ENCODE results near the gene HSPB2.
A peak's percentile ranks its signal among the peaks of the same experiment; 100 is the strongest.

GRCh38 chr11:111960916-111961315 lies 48.4 kb downstream of the HSPB2 start:
- TF ChIP-seq, protein P1, sequence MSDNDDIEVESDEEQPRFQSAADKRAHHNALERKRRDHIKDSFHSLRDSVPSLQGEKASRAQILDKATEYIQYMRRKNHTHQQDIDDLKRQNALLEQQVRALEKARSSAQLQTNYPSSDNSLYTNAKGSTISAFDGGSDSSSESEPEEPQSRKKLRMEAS (CRISPR knock-in tag; IDR thresholded peaks at IDR 0.05) = no peak
- no peak for TF ChIP-seq CTCF (IDR thresholded peaks at IDR 0.05)
- peak; percentile 25; the same call in 1 of the 2 replicates for TF ChIP-seq FOXK1 (CRISPR knock-in tag; IDR thresholded peaks at IDR 0.05)
- no peak for TF ChIP-seq TEAD4 (CRISPR knock-in tag; IDR thresholded peaks at IDR 0.05)
- TF ChIP-seq NFE2L1 (CRISPR knock-in tag; IDR thresholded peaks at IDR 0.05) = no peak
- TF ChIP-seq ARID4B (CRISPR knock-in tag; IDR thresholded peaks at IDR 0.05; ENCODE audit: borderline replicate concordance) = no peak
- no peak for TF ChIP-seq ZBTB21 (CRISPR knock-in tag; IDR thresholded peaks at IDR 0.05; ENCODE audit: borderline replicate concordance)
- no peak for TF ChIP-seq ZNF416 (CRISPR knock-in tag; IDR thresholded peaks at IDR 0.05)
- TF ChIP-seq ESRRA (CRISPR knock-in tag; IDR thresholded peaks at IDR 0.05; ENCODE audit: borderline replicate concordance) = no peak
- TF ChIP-seq TCF7 (CRISPR knock-in tag; IDR thresholded peaks at IDR 0.05; ENCODE audit: low read depth) = no peak
- TF ChIP-seq ZNF512 (CRISPR knock-in tag; IDR thresholded peaks at IDR 0.05; ENCODE audit: borderline replicate concordance) = no peak
- no peak for TF ChIP-seq ATF2 (CRISPR knock-in tag; IDR thresholded peaks at IDR 0.05; ENCODE audit: borderline replicate concordance, low read depth)
- TF ChIP-seq, protein P2, sequence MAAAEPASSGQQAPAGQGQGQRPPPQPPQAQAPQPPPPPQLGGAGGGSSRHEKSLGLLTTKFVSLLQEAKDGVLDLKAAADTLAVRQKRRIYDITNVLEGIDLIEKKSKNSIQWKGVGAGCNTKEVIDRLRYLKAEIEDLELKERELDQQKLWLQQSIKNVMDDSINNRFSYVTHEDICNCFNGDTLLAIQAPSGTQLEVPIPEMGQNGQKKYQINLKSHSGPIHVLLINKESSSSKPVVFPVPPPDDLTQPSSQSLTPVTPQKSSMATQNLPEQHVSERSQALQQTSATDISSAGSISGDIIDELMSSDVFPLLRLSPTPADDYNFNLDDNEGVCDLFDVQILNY (CRISPR knock-in tag; IDR thresholded peaks at IDR 0.05) = no peak
- TF ChIP-seq ZNF232 (CRISPR knock-in tag; IDR thresholded peaks at IDR 0.05) = no peak

All from WTC11 (cell line).